OCI-LY3 (cell line): ENCODE data around the gene CYP2A7.
"Not testable (repeated sequence)": the region's sequence is repeated elsewhere in the genome, so short reads cannot be mapped to it uniquely, and the experiment has no call there.

Experiments used
- H2AFZ ChIP-seq: fragments of 200-600, 300-600 bp; shearing (Covaris generic); 2 replicates; pipeline ENCODE4 v1.6.0; 2014; ENCODE audit warnings: antibody characterized with exemption, low read depth, low read length
- H3K27ac ChIP-seq: fragments of 200-600, 300-600 bp; sonication (generic); 2 replicates; pipeline ENCODE4 v1.5.1; 2014; ENCODE audit warnings: mild to moderate bottlenecking, low read length, moderate library complexity, mixed read lengths
- H3K27me3 ChIP-seq: fragments of 200-600, 300-600 bp; sonication (generic); 2 replicates; pipeline ENCODE4 v1.6.1; 2014; ENCODE audit warnings: low read depth, low read length, mixed read lengths
- H3K36me3 ChIP-seq: fragments of 200-600, 300-600 bp; sonication (generic); replicated peaks from 2 replicates; pipeline ENCODE3; 2014; ENCODE audit warnings: low read depth, low read length, mixed read lengths
- H3K4me1 ChIP-seq: fragments of 300-600, 200-600 bp; sonication (generic); 2 replicates; pipeline ENCODE4 v1.6.1; 2014; ENCODE audit warnings: low read length, mixed read lengths
- H3K4me2 ChIP-seq: fragments of 200-600, 300-600 bp; sonication (generic); 2 replicates; pipeline ENCODE4 v1.6.1; 2014; ENCODE audit warnings: low read length, mixed read lengths
- H3K4me3 ChIP-seq: fragments of 300-600, 200-600 bp; sonication (generic); 2 replicates; pipeline ENCODE4 v1.5.1; 2014; ENCODE audit warnings: antibody characterized with exemption, mild to moderate bottlenecking, low read length, moderate library complexity
- H3K79me2 ChIP-seq: fragments of 300-600, 200-600 bp; shearing (Covaris generic); 2 replicates; pipeline ENCODE4 v1.6.1; 2014; ENCODE audit warnings: mild to moderate bottlenecking, low read length, mixed read lengths
- H3K9ac ChIP-seq: fragments of 300-600, 200-600 bp; shearing (Covaris generic); 2 replicates; pipeline ENCODE4 v1.6.0; 2014; ENCODE audit warnings: mild to moderate bottlenecking, low read length, moderate library complexity
- H3K9me3 ChIP-seq: fragments of 200-600, 300-600 bp; shearing (Covaris generic); 2 replicates; pipeline ENCODE4 v1.6.1; 2014; ENCODE audit warnings: low read length, mixed read lengths; ENCODE audit not compliant: insufficient read depth
- H4K20me1 ChIP-seq: fragments of 200-600, 300-600 bp; sonication (generic); 2 replicates; pipeline ENCODE4 v1.6.1; 2016; ENCODE audit warnings: low read length, mixed read lengths; ENCODE audit not compliant: insufficient read depth
- CTCF ChIP-seq: fragments of 200-600, 300-600 bp; sonication (generic); IDR thresholded peaks from 2 replicates; pipeline ENCODE4 v1.5.1; 2014; ENCODE audit warnings: antibody characterized with exemption, low read length, low read depth
- EZH2phosphoT487 ChIP-seq: fragments of 200-600 bp; shearing (Covaris generic); IDR thresholded peaks from 2 replicates; pipeline ENCODE4 v1.6.1; 2018; ENCODE audit warnings: antibody characterized with exemption, mixed run types, low read depth

The CYP2A7 gene

GRCh38 chr19:40862333-40862732 lies 19.7 kb downstream of the CYP2A7 start:
- H3K9ac ChIP-seq: no peak overlapping the region
- H3K27me3 ChIP-seq: peaks cover 21% of the 10 kb centered on the region
- H3K4me1 ChIP-seq: no peaks in the 10 kb centered on the region
- H4K20me1 ChIP-seq: no peaks in the 10 kb centered on the region
- H3K4me3 ChIP-seq: no peak overlapping the region
- H3K27ac ChIP-seq: no peak overlapping the region
- no peaks in the 10 kb centered on the region for H3K79me2 ChIP-seq
- no peak overlapping the region for H3K4me2 ChIP-seq
- no peak for TF ChIP-seq EZH2phosphoT487
- no peak for TF ChIP-seq CTCF
- no peak overlapping the region for H2AFZ ChIP-seq
- H3K9me3 ChIP-seq: no peaks in the 10 kb centered on the region
- H3K36me3 ChIP-seq: no peaks in the 10 kb centered on the region

- H3K4me3 ChIP-seq: no peak overlapping the region
- no peaks in the 10 kb centered on the region for H3K36me3 ChIP-seq
- H4K20me1 ChIP-seq: no peaks in the 10 kb centered on the region
- no peak overlapping the region for H3K27ac ChIP-seq
- H3K9ac ChIP-seq: no peak overlapping the region
- peaks cover 21% of the 10 kb centered on the region for H3K27me3 ChIP-seq
- H3K79me2 ChIP-seq: no peaks in the 10 kb centered on the region
- H3K9me3 ChIP-seq: no peaks in the 10 kb centered on the region
- no peak for TF ChIP-seq EZH2phosphoT487
- TF ChIP-seq CTCF: no peak
- no peaks in the 10 kb centered on the region for H3K4me1 ChIP-seq
- H3K4me2 ChIP-seq: no peak overlapping the region
- H2AFZ ChIP-seq: no peak overlapping the region
Observed at GRCh38 chr19:40858109-40858508, 23.9 kb downstream of the CYP2A7 start.

GRCh38 chr19:40852467-40853152 lies 29.4 kb downstream of the CYP2A7 start:
- not testable (repeated sequence) for H3K27ac ChIP-seq, H4K20me1 ChIP-seq, H3K4me3 ChIP-seq

GRCh38 chr19:40850277-40850676 lies 31.8 kb downstream of the CYP2A7 start, which contains the start of gene CYP2A6:
CYP2A6 (minus strand) TSS chr19:40850447; CDS start chr19:40850426, 21 bp downstream.
- H3K4me3 ChIP-seq, H3K27me3 ChIP-seq, H3K27ac ChIP-seq, H3K9me3 ChIP-seq, H3K4me2 ChIP-seq, H4K20me1 ChIP-seq, H3K79me2 ChIP-seq, H3K4me1 ChIP-seq, H2AFZ ChIP-seq, H3K36me3 ChIP-seq, H3K9ac ChIP-seq: not testable (repeated sequence)

More at GRCh38 chr19:40852467-40853152, 29.4 kb downstream of the CYP2A7 start:
- not testable (repeated sequence) for H3K79me2 ChIP-seq, H3K4me2 ChIP-seq, H3K36me3 ChIP-seq, H3K4me1 ChIP-seq, H3K9me3 ChIP-seq, H2AFZ ChIP-seq, H3K27me3 ChIP-seq, H3K9ac ChIP-seq

GRCh38 chr19:40846722-40847121 lies 35.3 kb downstream of the CYP2A7 start:
- not testable (repeated sequence) for H3K9me3 ChIP-seq, H4K20me1 ChIP-seq, H2AFZ ChIP-seq, H3K9ac ChIP-seq, H3K79me2 ChIP-seq, H3K4me2 ChIP-seq, H3K27ac ChIP-seq, H3K36me3 ChIP-seq, H3K27me3 ChIP-seq, H3K4me3 ChIP-seq, H3K4me1 ChIP-seq

GRCh38 chr19:40843653-40844052 lies 38.4 kb downstream of the CYP2A7 start:
- not testable (repeated sequence) for H4K20me1 ChIP-seq, H3K79me2 ChIP-seq, H3K4me1 ChIP-seq, H3K9me3 ChIP-seq, H3K4me2 ChIP-seq, H3K27me3 ChIP-seq, H3K4me3 ChIP-seq, H3K36me3 ChIP-seq, H3K27ac ChIP-seq, H3K9ac ChIP-seq, H2AFZ ChIP-seq

GRCh38 chr19:40842997-40843652 lies 38.9 kb downstream of the CYP2A7 start:
- H2AFZ ChIP-seq, H3K4me2 ChIP-seq, H3K27ac ChIP-seq, H3K9ac ChIP-seq, H3K79me2 ChIP-seq, H3K36me3 ChIP-seq, H3K27me3 ChIP-seq, H3K4me3 ChIP-seq, H3K4me1 ChIP-seq, H3K9me3 ChIP-seq, H4K20me1 ChIP-seq: not testable (repeated sequence)

GRCh38 chr19:40842012-40842411 lies 40.0 kb downstream of the CYP2A7 start:
- not testable (repeated sequence) for H3K79me2 ChIP-seq, H3K4me2 ChIP-seq, H3K4me3 ChIP-seq, H4K20me1 ChIP-seq, H3K36me3 ChIP-seq, H3K27ac ChIP-seq, H3K9ac ChIP-seq, H3K9me3 ChIP-seq, H2AFZ ChIP-seq, H3K27me3 ChIP-seq, H3K4me1 ChIP-seq
